ENCODE data around the gene ABRACL.

Gene ABRACL

GRCh38 chr6:139058029-139058428 lies 29.5 kb downstream of the ABRACL start:
- Histone ChIP-seq H3K9me3 (ENCODE audit: control insufficient read depth, low read length) (no peaks in the 10 kb centered on the region), H3K36me3 (ENCODE audit: control insufficient read depth, insufficient read depth, low read length, severe bottlenecking) (no peaks in the 10 kb centered on the region), H3K4me1 (ENCODE audit: control insufficient read depth, insufficient read depth, low read length) (peaks cover 7% of the 10 kb centered on the region), H3K27me3 (replicated peaks; ENCODE audit: control insufficient read depth, insufficient read depth, low read length) (no peaks in the 10 kb centered on the region), H3K9ac (ENCODE audit: low read length) (no peak overlapping the region), H3K4me3 (ENCODE audit: low read length) (no peak overlapping the region)
- no peak for DNase-seq (ENCODE audit: low read depth)

- H3K4me1 ChIP-seq (ENCODE audit: control insufficient read depth, insufficient read depth, low read length), result peaks cover 7% of the 10 kb centered on the region
- H3K4me3 ChIP-seq (ENCODE audit: low read length), result no peak overlapping the region
- DNase-seq (ENCODE audit: low read depth), result peak; percentile 89
- no peak overlapping the region for H3K9ac ChIP-seq (ENCODE audit: low read length)
- no peaks in the 10 kb centered on the region for H3K36me3 ChIP-seq (ENCODE audit: control insufficient read depth, insufficient read depth, low read length, severe bottlenecking)
- no peaks in the 10 kb centered on the region for H3K27me3 ChIP-seq (replicated peaks; ENCODE audit: control insufficient read depth, insufficient read depth, low read length)
- H3K9me3 ChIP-seq (ENCODE audit: control insufficient read depth, low read length), result no peaks in the 10 kb centered on the region
These were observed 31.8 kb downstream of the ABRACL start for GRCh38 chr6:139060332-139060731.

GRCh38 chr6:139062932-139063646 lies 34.5 kb downstream of the ABRACL start:
- Histone ChIP-seq H3K9me3 (ENCODE audit: control insufficient read depth, low read length) (no peaks in the 10 kb centered on the region), H3K27me3 (replicated peaks; ENCODE audit: control insufficient read depth, insufficient read depth, low read length) (no peaks in the 10 kb centered on the region), H3K4me1 (ENCODE audit: control insufficient read depth, insufficient read depth, low read length) (peaks cover 7% of the 10 kb centered on the region), H3K36me3 (ENCODE audit: control insufficient read depth, insufficient read depth, low read length, severe bottlenecking) (no peaks in the 10 kb centered on the region), H3K4me3 (ENCODE audit: low read length) (no peak overlapping the region), H3K9ac (ENCODE audit: low read length) (no peak overlapping the region)
- peak; percentile 83 for DNase-seq (ENCODE audit: low read depth)

GRCh38 chr6:139064981-139065665 lies 36.6 kb downstream of the ABRACL start:
- no peaks in the 10 kb centered on the region for H3K36me3 ChIP-seq (ENCODE audit: control insufficient read depth, insufficient read depth, low read length, severe bottlenecking)
- no peaks in the 10 kb centered on the region for H3K9me3 ChIP-seq (ENCODE audit: control insufficient read depth, low read length)
- H3K4me3 ChIP-seq (ENCODE audit: low read length), result no peak overlapping the region
- peaks cover 5% of the 10 kb centered on the region for H3K4me1 ChIP-seq (ENCODE audit: control insufficient read depth, insufficient read depth, low read length)
- no peak for DNase-seq (ENCODE audit: low read depth)
- no peak overlapping the region for H3K9ac ChIP-seq (ENCODE audit: low read length)
- H3K27me3 ChIP-seq (replicated peaks; ENCODE audit: control insufficient read depth, insufficient read depth, low read length), result no peaks in the 10 kb centered on the region

- no peaks in the 10 kb centered on the region for H3K36me3 ChIP-seq (ENCODE audit: control insufficient read depth, insufficient read depth, low read length, severe bottlenecking)
- no peak overlapping the region for H3K4me3 ChIP-seq (ENCODE audit: low read length)
- no peak overlapping the region for H3K9ac ChIP-seq (ENCODE audit: low read length)
- H3K9me3 ChIP-seq (ENCODE audit: control insufficient read depth, low read length), result no peaks in the 10 kb centered on the region
- no peak for DNase-seq (ENCODE audit: low read depth)
- H3K27me3 ChIP-seq (replicated peaks; ENCODE audit: control insufficient read depth, insufficient read depth, low read length), result no peaks in the 10 kb centered on the region
- H3K4me1 ChIP-seq (ENCODE audit: control insufficient read depth, insufficient read depth, low read length), result no peaks in the 10 kb centered on the region
These were observed 37.5 kb downstream of the ABRACL start for GRCh38 chr6:139066080-139066479.

- H3K27me3 ChIP-seq (replicated peaks; ENCODE audit: control insufficient read depth, insufficient read depth, low read length), result no peaks in the 10 kb centered on the region
- H3K36me3 ChIP-seq (ENCODE audit: control insufficient read depth, insufficient read depth, low read length, severe bottlenecking), result no peaks in the 10 kb centered on the region
- H3K9me3 ChIP-seq (ENCODE audit: control insufficient read depth, low read length), result no peaks in the 10 kb centered on the region
- no peak overlapping the region for H3K9ac ChIP-seq (ENCODE audit: low read length)
- no peaks in the 10 kb centered on the region for H3K4me1 ChIP-seq (ENCODE audit: control insufficient read depth, insufficient read depth, low read length)
- DNase-seq (ENCODE audit: low read depth), result no peak
- no peak overlapping the region for H3K4me3 ChIP-seq (ENCODE audit: low read length)
These were observed 40.3 kb downstream of the ABRACL start for GRCh38 chr6:139068846-139069245.

- no peaks in the 10 kb centered on the region for H3K27me3 ChIP-seq (replicated peaks; ENCODE audit: control insufficient read depth, insufficient read depth, low read length)
- H3K36me3 ChIP-seq (ENCODE audit: control insufficient read depth, insufficient read depth, low read length, severe bottlenecking), result no peaks in the 10 kb centered on the region
- H3K9ac ChIP-seq (ENCODE audit: low read length), result no peak overlapping the region
- no peaks in the 10 kb centered on the region for H3K4me1 ChIP-seq (ENCODE audit: control insufficient read depth, insufficient read depth, low read length)
- DNase-seq (ENCODE audit: low read depth), result no peak
- H3K4me3 ChIP-seq (ENCODE audit: low read length), result no peak overlapping the region
- H3K9me3 ChIP-seq (ENCODE audit: control insufficient read depth, low read length), result no peaks in the 10 kb centered on the region
These were observed 44.6 kb downstream of the ABRACL start for GRCh38 chr6:139073118-139073517.

GRCh38 chr6:139079018-139079417 lies 50.5 kb downstream of the ABRACL start:
- no peak overlapping the region for H3K9ac ChIP-seq (ENCODE audit: low read length)
- H3K9me3 ChIP-seq (ENCODE audit: control insufficient read depth, low read length), result no peaks in the 10 kb centered on the region
- peaks cover 11% of the 10 kb centered on the region for H3K4me1 ChIP-seq (ENCODE audit: control insufficient read depth, insufficient read depth, low read length)
- no peak for DNase-seq (ENCODE audit: low read depth)
- no peaks in the 10 kb centered on the region for H3K36me3 ChIP-seq (ENCODE audit: control insufficient read depth, insufficient read depth, low read length, severe bottlenecking)
- no peak overlapping the region for H3K4me3 ChIP-seq (ENCODE audit: low read length)
- H3K27me3 ChIP-seq (replicated peaks; ENCODE audit: control insufficient read depth, insufficient read depth, low read length), result no peaks in the 10 kb centered on the region

GRCh38 chr6:139080255-139080920 lies 51.8 kb downstream of the ABRACL start:
- no peak for DNase-seq (ENCODE audit: low read depth)
- Histone ChIP-seq H3K9me3 (ENCODE audit: control insufficient read depth, low read length) (no peaks in the 10 kb centered on the region), H3K9ac (ENCODE audit: low read length) (no peak overlapping the region), H3K4me1 (ENCODE audit: control insufficient read depth, insufficient read depth, low read length) (peaks cover 11% of the 10 kb centered on the region), H3K36me3 (ENCODE audit: control insufficient read depth, insufficient read depth, low read length, severe bottlenecking) (no peaks in the 10 kb centered on the region), H3K4me3 (ENCODE audit: low read length) (no peak overlapping the region), H3K27me3 (replicated peaks; ENCODE audit: control insufficient read depth, insufficient read depth, low read length) (no peaks in the 10 kb centered on the region)

GRCh38 chr6:139081471-139081870 lies 52.9 kb downstream of the ABRACL start:
- Histone ChIP-seq H3K9me3 (ENCODE audit: control insufficient read depth, low read length) (no peaks in the 10 kb centered on the region), H3K36me3 (ENCODE audit: control insufficient read depth, insufficient read depth, low read length, severe bottlenecking) (no peaks in the 10 kb centered on the region), H3K4me1 (ENCODE audit: control insufficient read depth, insufficient read depth, low read length) (peaks cover 11% of the 10 kb centered on the region), H3K9ac (ENCODE audit: low read length) (no peak overlapping the region), H3K27me3 (replicated peaks; ENCODE audit: control insufficient read depth, insufficient read depth, low read length) (no peaks in the 10 kb centered on the region), H3K4me3 (ENCODE audit: low read length) (no peak overlapping the region)
- no peak for DNase-seq (ENCODE audit: low read depth)

- Histone ChIP-seq H3K9me3 (ENCODE audit: control insufficient read depth, low read length) (no peaks in the 10 kb centered on the region), H3K4me1 (ENCODE audit: control insufficient read depth, insufficient read depth, low read length) (peaks cover 11% of the 10 kb centered on the region), H3K4me3 (ENCODE audit: low read length) (no peak overlapping the region), H3K27me3 (replicated peaks; ENCODE audit: control insufficient read depth, insufficient read depth, low read length) (no peaks in the 10 kb centered on the region), H3K36me3 (ENCODE audit: control insufficient read depth, insufficient read depth, low read length, severe bottlenecking) (no peaks in the 10 kb centered on the region), H3K9ac (ENCODE audit: low read length) (no peak overlapping the region)
- no peak for DNase-seq (ENCODE audit: low read depth)
These were observed 53.8 kb downstream of the ABRACL start for GRCh38 chr6:139082370-139082769.
